ENCODE measurements around the gene PLN.

PLN gene

GRCh38 chr6:118514689-118515088, 33.4 kb upstream of the PLN start:
- Mint-ChIP-seq H3K27ac (no peak overlapping the region), H3K27me3 (ENCODE audit: low read depth, poor library complexity) (no peaks in the 10 kb centered on the region), H3K36me3 (ENCODE audit: low read depth) (peaks cover 12% of the 10 kb centered on the region), H3K4me1 (no peaks in the 10 kb centered on the region), H3K9me3 (no peaks in the 10 kb centered on the region), H3K4me3 (no peak overlapping the region)
- DNase-seq = no peak
- no peak for TF ChIP-seq CTCF (IDR thresholded peaks at IDR 0.05)

- H3K4me3 Mint-ChIP-seq = no peak overlapping the region
- peaks cover 44% of the 10 kb centered on the region for H3K36me3 Mint-ChIP-seq (ENCODE audit: low read depth)
- DNase-seq = no peak
- H3K9me3 Mint-ChIP-seq = no peaks in the 10 kb centered on the region
- TF ChIP-seq CTCF (IDR thresholded peaks at IDR 0.05) = no peak
- H3K4me1 Mint-ChIP-seq = no peaks in the 10 kb centered on the region
- no peaks in the 10 kb centered on the region for H3K27me3 Mint-ChIP-seq (ENCODE audit: low read depth, poor library complexity)
- no peak overlapping the region for H3K27ac Mint-ChIP-seq
Measured at GRCh38 chr6:118522422-118522821, 25.7 kb upstream of the PLN start.

- Mint-ChIP-seq H3K36me3 (ENCODE audit: low read depth) (peaks cover 40% of the 10 kb centered on the region), H3K27ac (no peak overlapping the region), H3K4me3 (no peak overlapping the region), H3K4me1 (no peaks in the 10 kb centered on the region), H3K9me3 (no peaks in the 10 kb centered on the region), H3K27me3 (ENCODE audit: low read depth, poor library complexity) (no peaks in the 10 kb centered on the region)
- no peak for DNase-seq
- TF ChIP-seq CTCF (IDR thresholded peaks at IDR 0.05) = no peak
Measured at GRCh38 chr6:118523216-118523615, 24.9 kb upstream of the PLN start.

GRCh38 chr6:118524686-118525085, 23.4 kb upstream of the PLN start:
- Mint-ChIP-seq H3K36me3 (ENCODE audit: low read depth) (peaks cover 33% of the 10 kb centered on the region), H3K27ac (no peak overlapping the region), H3K4me3 (no peak overlapping the region), H3K4me1 (no peaks in the 10 kb centered on the region), H3K9me3 (no peaks in the 10 kb centered on the region), H3K27me3 (ENCODE audit: low read depth, poor library complexity) (no peaks in the 10 kb centered on the region)
- DNase-seq = no peak
- TF ChIP-seq CTCF (IDR thresholded peaks at IDR 0.05) = no peak

GRCh38 chr6:118525913-118526780, 21.9 kb upstream of the PLN start:
- no peaks in the 10 kb centered on the region for H3K4me1 Mint-ChIP-seq
- H3K9me3 Mint-ChIP-seq = peaks cover 12% of the 10 kb centered on the region
- H3K27ac Mint-ChIP-seq = no peak overlapping the region
- peaks cover 43% of the 10 kb centered on the region for H3K36me3 Mint-ChIP-seq (ENCODE audit: low read depth)
- no peak overlapping the region for H3K4me3 Mint-ChIP-seq
- no peak for TF ChIP-seq CTCF (IDR thresholded peaks at IDR 0.05)
- no peak for DNase-seq
- H3K27me3 Mint-ChIP-seq (ENCODE audit: low read depth, poor library complexity) = no peaks in the 10 kb centered on the region

GRCh38 chr6:118528129-118528528, 20.0 kb upstream of the PLN start:
- no peak overlapping the region for H3K4me3 Mint-ChIP-seq
- no peak for TF ChIP-seq CTCF (IDR thresholded peaks at IDR 0.05)
- H3K27ac Mint-ChIP-seq = no peak overlapping the region
- peaks cover 22% of the 10 kb centered on the region for H3K9me3 Mint-ChIP-seq
- H3K27me3 Mint-ChIP-seq (ENCODE audit: low read depth, poor library complexity) = no peaks in the 10 kb centered on the region
- no peaks in the 10 kb centered on the region for H3K4me1 Mint-ChIP-seq
- H3K36me3 Mint-ChIP-seq (ENCODE audit: low read depth) = peaks cover 38% of the 10 kb centered on the region
- DNase-seq = no peak

Data from nephron progenitor cell (in vitro differentiated cells).